NCI-H2196 treated with DMSO at 0.1 percent for 48 hours (cell line): Measurements from ENCODE around the gene RTF1.
"Not testable (repeated sequence)": the region's sequence is repeated elsewhere in the genome, so short reads cannot be mapped to it uniquely, and the experiment has no call there.

ENCODE experiments used
- DNase-seq: peaks from one replicate; lab custom pipeline; 2025; ENCODE audit not compliant: unreplicated experiment; lab: John Stamatoyannopoulos, UW

RTF1 gene

GRCh38 chr15:41435037-41435786, 18.3 kb downstream of the RTF1 start:
- no peak for DNase-seq

DNA sequence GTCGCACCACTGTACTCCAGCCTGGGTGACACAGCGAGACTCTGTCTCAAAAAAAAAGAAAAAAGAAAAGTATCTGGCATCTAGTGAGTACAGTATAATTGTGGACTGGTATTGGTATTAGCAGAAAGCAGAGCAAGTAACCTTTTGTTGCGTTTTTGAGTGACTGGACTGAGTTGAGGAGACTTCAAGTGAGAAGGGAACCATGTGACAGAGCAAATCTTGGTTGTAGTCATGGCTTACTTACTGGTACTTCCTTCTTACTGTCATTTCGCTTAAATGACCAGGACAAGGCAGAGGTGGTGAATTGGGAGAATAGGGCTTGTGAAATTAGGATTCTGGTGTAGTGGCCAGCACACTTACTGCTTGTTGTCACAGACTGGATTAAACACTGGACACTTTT, 20.6 kb downstream of the RTF1 start:
- no peak for DNase-seq

DNA sequence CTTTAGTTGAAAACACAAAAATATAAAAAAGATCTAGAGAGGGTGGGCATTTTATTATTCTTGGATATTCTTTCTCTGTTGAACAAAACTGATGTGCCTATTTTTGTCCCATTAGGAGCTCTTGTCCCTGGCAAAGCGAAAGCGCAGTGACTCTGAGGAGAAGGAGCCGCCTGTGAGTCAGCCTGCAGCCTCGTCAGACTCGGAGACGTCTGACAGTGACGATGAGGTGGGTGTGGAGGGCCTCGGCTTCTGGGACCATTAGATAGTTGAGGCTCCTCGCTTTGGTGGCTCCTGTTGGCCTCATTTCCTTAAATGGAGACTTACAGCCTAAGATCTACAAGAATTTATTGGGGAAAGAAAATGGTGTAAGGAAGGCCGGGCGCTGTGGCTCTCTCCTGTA, 21.3 kb downstream of the RTF1 start:
- DNase-seq: no peak

GRCh38 chr15:41438745-41439144, 21.9 kb downstream of the RTF1 start:
- not testable (repeated sequence) for DNase-seq

DNA sequence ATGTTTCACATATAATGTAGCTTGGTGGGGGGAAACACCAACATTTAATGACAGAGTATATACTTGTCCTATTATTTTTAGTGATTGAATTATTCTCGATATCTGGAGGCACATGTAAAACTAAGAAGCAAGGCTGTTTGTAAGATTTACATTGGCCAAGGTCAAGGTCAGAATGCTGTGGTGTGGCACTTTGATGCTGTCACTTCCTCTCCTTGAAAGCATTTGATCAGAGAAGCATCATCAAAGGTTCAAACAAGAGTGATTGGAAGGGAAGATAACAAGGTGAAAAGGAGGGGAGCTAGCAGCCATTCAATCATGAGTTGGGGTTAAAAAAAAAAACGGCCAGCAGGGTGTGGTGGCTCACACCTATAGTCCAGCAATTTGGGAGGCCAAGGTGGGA, 26.4 kb downstream of the RTF1 start:
- no peak for DNase-seq

GRCh38 chr15:41445399-41445798, 28.5 kb downstream of the RTF1 start:
- DNase-seq: no peak

DNA sequence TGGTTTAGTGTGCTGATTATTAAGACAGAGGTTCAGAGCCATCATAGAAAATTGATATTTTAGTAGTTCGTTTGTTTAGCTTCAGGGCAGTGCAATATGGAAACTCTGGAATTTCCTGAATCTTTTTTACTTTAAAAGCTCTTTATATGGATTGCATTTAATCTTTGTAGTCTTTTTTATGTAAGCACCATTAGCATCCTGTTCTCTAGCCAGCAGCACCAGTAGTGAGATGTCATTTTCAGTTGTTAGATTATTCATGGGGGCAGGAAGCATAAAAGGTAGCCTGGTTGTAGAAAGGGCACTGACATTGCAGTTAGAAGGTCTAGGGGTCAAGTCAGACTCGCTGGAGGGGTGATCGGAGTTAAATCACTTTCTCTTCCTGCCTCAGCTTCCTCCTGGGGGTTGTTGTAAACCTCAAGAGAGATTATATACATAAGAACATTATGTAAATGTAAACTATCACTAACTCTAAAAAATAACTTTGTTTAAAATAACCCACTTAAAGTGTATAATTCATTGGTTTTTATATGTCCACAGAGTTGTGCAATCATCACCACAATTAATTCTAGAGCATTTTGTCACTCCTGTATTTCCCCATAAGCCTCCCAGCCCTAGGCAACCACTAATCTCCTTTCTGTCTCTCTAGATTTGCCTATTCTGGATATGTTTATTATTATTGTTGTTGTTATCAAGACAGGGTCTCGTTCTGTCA, 45.3 kb downstream of the RTF1 start:
- no peak for DNase-seq

DNA sequence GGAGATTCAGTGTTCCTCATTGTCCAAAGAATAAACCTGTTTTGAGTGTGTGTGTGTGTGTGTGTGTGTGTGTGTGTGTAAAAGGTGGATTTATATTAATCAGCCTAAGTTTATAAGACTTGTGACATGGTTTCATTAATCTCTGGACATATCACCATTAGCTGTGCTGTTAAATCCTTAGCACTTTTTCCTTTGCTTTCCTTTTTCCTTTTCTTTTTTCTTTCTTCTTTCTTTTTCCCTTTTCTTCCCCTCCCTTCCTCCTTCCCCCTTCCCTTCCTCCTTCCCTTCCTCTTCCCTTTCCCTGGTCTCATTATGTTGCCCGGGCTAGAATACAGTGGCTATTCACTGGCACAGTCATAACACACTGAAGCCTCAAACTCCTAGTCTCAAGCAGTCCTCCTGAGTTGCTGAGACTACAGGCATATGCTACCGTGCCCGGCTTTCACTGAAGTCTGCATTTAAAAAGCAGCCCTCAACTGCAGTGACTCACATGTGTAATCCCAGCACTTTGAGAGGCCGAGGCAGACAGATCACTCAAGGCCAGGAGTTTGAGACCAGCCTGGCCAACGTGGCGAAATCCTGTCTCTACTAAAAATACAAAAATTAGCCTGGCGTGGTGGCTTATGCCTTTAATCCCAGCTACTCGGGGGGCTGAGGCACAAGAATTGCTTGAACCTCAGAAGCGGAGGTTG, 48.1 kb downstream of the RTF1 start:
- no peak for DNase-seq

DNA sequence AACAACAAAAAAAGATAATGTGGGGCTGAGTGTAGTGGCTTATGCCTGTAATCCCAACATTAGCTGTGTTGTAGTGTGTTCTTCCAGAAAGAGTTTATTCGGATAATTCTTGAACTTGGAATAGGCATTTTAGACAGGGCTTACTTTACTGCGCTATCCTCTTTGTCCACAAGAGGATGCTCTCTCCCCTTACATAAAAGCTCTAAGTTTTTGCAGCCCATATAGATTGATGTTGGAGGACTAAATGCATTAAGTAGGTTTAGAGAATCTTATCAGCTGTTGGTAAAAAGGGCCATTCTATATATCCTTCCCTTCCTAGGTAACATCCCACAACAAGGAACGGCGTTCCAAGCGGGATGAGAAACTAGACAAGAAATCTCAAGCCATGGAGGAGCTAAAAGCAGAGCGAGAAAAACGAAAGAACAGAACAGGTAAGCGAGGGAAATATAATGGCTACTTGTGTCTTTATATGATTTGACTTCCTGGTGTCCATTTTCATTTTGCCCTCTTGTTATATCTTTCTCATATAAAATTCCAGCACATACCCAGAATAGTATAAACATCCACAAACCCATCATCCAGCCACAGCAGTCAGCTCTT, 49.0 kb downstream of the RTF1 start:
- DNase-seq: peak; percentile 6

GRCh38 chr15:41466711-41467110, 49.8 kb downstream of the RTF1 start:
- DNase-seq: no peak

DNA sequence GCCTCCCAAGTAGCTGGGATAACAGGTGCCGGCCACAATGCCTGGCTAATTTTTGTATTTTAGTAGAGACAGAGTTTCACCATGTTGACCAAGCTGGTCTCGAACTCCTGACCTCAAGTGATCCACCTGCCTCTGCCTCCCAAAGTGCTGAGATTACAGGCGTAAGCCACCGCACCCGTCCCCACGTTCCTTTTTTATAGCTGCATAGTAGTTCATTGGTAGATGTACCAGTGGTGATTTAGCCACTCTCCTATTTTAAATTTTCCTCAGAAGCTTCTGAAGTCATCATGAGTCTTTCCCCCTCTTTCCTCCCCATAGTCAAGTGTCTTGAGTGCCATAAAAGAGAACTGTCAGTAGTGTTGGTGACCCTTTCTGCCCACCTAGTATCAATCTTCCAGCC, 52.7 kb downstream of the RTF1 start:
- not testable (repeated sequence) for DNase-seq

- DNase-seq: no peak
Observed at GRCh38 chr15:41473418-41473817, 56.5 kb downstream of the RTF1 start.

DNA sequence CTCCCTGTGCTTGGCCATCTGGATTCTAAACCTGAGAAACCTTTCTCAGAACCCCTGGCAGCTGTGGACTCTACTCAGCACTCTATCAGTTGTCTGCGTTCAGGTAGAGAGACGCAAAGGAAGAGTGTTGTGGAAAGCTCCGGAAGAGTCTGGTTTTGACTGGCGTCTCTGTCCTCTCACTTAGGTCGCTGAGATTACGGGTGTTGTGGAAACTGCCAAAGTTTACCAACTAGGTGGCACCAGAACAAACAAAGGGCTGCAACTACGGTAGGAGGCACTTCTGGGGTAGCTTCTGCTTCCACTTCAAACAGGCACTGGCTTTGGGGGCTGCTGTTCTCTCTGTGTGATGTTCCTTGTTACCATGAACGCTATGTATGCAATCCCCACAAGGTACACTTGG, 57.5 kb downstream of the RTF1 start:
- DNase-seq: no peak

- no peak for DNase-seq
Observed at GRCh38 chr15:41474941-41475340, 58.0 kb downstream of the RTF1 start.

DNA sequence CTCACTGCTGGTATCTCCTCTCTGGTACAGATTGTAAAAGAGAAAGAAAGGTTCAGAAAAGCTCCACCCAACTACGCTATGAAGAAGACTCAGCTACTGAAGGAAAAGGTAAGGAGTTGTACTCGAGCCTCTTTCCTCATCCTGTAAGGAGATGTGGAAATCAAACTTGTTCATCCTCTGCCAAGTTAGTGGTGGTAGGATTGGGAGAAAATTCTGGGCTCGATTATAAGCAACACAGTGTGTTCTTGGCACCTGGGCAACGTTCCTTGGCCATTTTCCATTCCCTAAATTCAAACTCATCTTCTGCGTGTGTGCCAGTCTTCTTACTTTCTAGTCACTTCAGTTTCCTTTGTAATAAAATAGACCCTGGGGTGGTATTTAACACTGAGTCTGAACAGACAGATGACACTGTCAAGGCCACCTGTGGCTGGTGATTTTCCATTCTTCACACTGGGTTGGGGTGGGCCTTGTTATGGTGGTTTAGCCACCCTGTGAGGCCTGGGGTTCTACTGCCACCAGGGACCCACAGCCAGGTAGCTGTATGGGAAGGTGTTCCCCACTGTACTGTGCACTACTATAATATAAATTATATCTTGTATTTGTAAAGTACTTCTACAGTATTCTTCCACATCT, 59.6 kb downstream of the RTF1 start:
- DNase-seq: no peak

- no peak for DNase-seq
Observed at GRCh38 chr15:41480396-41481140, 63.7 kb downstream of the RTF1 start.

DNA sequence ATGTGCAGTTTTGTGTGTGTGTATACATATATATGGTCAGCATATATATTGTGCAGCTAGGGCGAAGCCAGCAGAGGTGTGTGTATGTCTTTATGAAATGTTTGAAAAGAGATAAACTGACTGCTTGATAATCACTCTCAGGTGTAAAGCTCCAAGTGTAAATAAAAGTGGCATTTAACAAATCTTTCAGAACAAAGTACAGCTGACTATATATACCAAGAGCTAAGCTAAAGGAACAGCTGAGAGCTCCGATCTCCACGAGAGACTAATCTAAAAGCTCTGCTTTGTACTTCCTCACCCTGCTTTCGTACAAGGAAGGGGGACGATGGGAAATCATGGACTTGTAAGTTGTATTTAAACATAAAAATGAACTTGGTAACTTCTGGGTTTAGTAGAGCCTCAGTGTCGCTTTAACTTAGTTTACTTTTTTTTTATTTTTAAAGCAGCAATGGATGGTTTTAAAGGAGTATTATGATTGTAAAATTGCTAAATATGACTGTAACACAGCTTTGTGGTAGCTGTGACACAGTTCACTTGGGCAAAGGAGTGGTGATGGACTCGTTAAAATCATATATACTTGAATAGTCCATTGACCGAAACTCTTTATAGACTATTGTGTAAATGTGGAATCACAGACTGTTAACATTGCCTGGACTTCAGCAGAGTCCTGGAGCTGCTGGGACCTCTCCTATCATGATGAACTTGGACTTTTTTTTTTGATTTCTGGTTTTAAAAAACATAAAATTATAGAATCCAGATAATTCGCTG, 65.4 kb downstream of the RTF1 start:
- no peak for DNase-seq

- no peak for DNase-seq
Observed at GRCh38 chr15:41483115-41483514, 66.2 kb downstream of the RTF1 start.

- no peak for DNase-seq
Observed at GRCh38 chr15:41483519-41483918, 66.6 kb downstream of the RTF1 start.
